Mesothelial cell of epicardium (in vitro differentiated cells): ENCODE data around the gene FBXL15. TPM values are rescaled to one million over a fixed set of nuclear protein-coding genes. Genes with fewer than 3 reads are reported as not detected.

Source experiments
- DNase-seq, 2 experiments: peaks; one replicate each; pipeline ENCODE4 v3.0.0; 2021; ENCODE audit warnings: low spot score in 2 of 2; ENCODE audit not compliant: unreplicated experiment in 2 of 2
- H3K27ac Mint-ChIP-seq: 2 replicates; pipeline ENCODE4 v1.8.0; 2021; ENCODE audit warnings: mixed read lengths
- H3K27me3 Mint-ChIP-seq: 2 replicates; pipeline ENCODE4 v1.8.0; 2021; ENCODE audit warnings: low read depth, mixed read lengths
- H3K36me3 Mint-ChIP-seq: 2 replicates; pipeline ENCODE4 v1.8.0; 2021; ENCODE audit warnings: mixed read lengths
- H3K4me1 Mint-ChIP-seq: 2 replicates; pipeline ENCODE4 v1.8.0; 2021; ENCODE audit warnings: mixed read lengths
- H3K4me3 Mint-ChIP-seq: 2 replicates; pipeline ENCODE4 v1.8.0; 2021; ENCODE audit warnings: mild to moderate bottlenecking, moderate library complexity, mixed read lengths
- H3K9me3 Mint-ChIP-seq: 2 replicates; pipeline ENCODE4 v1.8.0; 2021; ENCODE audit warnings: mixed read lengths
- CTCF ChIP-seq: fragments of 200-600 bp; sonication (generic); IDR thresholded peaks from one replicate; pipeline ENCODE4 v1.5.0; 2021; ENCODE audit warnings: antibody characterized with exemption; ENCODE audit not compliant: unreplicated experiment
- total RNA-seq: library from RNA; stranded (reverse); gene quantifications from 3 replicates; pipeline ENCODE4 v1.2.1, GENCODE V29; 2021

FBXL15 gene
- total RNA-seq, 1 donor from 2014 or later, result 11.7 TPM

- DNase-seq, result peak; percentile 85 to 93
- no peaks in the 10 kb centered on the region for H3K27me3 Mint-ChIP-seq
- peak within 1 kb of the TSS; percentile 75 for H3K4me3 Mint-ChIP-seq
- peak within 1 kb of the TSS; percentile 99 for H3K27ac Mint-ChIP-seq
- no peaks in the 10 kb centered on the region for H3K9me3 Mint-ChIP-seq
- no peak for TF ChIP-seq CTCF
- peaks cover 25% of the 10 kb centered on the region for H3K4me1 Mint-ChIP-seq
- H3K36me3 Mint-ChIP-seq, result no peaks in the 10 kb centered on the region
Measured at GRCh38 chr10:102395400-102396316, 25.0 kb upstream of the FBXL15 start, which contains the start of gene NFKB2. Gene NFKB2 (plus strand): TSS chr10:102395705. CDS start chr10:102395960, 255 bp downstream.

GRCh38 chr10:102396317-102396650, 24.4 kb upstream of the FBXL15 start:
- DNase-seq, result no peak
- Mint-ChIP-seq H3K4me3 (peak overlapping the region; percentile 75), H3K27ac (peak overlapping the region; percentile 99), H3K9me3 (no peaks in the 10 kb centered on the region), H3K36me3 (no peaks in the 10 kb centered on the region), H3K4me1 (peaks cover 25% of the 10 kb centered on the region), H3K27me3 (no peaks in the 10 kb centered on the region)
- TF ChIP-seq CTCF, result no peak

- peak overlapping the region; percentile 75 for H3K4me3 Mint-ChIP-seq
- no peak for TF ChIP-seq CTCF
- H3K27ac Mint-ChIP-seq, result peak overlapping the region; percentile 99
- H3K36me3 Mint-ChIP-seq, result peaks cover 1% of the 10 kb centered on the region
- no peaks in the 10 kb centered on the region for H3K9me3 Mint-ChIP-seq
- DNase-seq, result no peak
- H3K27me3 Mint-ChIP-seq, result no peaks in the 10 kb centered on the region
- peaks cover 25% of the 10 kb centered on the region for H3K4me1 Mint-ChIP-seq
Measured at GRCh38 chr10:102396730-102397151, 23.9 kb upstream of the FBXL15 start.

- no peaks in the 10 kb centered on the region for H3K27me3 Mint-ChIP-seq
- H3K9me3 Mint-ChIP-seq, result no peaks in the 10 kb centered on the region
- DNase-seq, result no peak
- peaks cover 24% of the 10 kb centered on the region for H3K4me1 Mint-ChIP-seq
- no peak for TF ChIP-seq CTCF
- peak overlapping the region; percentile 75 for H3K4me3 Mint-ChIP-seq
- peak overlapping the region; percentile 99 for H3K27ac Mint-ChIP-seq
- peaks cover 1% of the 10 kb centered on the region for H3K36me3 Mint-ChIP-seq
Measured at GRCh38 chr10:102397222-102398171, 23.1 kb upstream of the FBXL15 start.

- Mint-ChIP-seq H3K4me1 (peaks cover 21% of the 10 kb centered on the region), H3K9me3 (no peaks in the 10 kb centered on the region), H3K4me3 (peak overlapping the region; percentile 62), H3K36me3 (peaks cover 1% of the 10 kb centered on the region), H3K27me3 (no peaks in the 10 kb centered on the region), H3K27ac (peak overlapping the region; percentile 75)
- TF ChIP-seq CTCF, result no peak
- no peak for DNase-seq
Measured at GRCh38 chr10:102398172-102399020, 22.2 kb upstream of the FBXL15 start.
